ENCODE measurements around the gene EMP1.
A peak's percentile ranks its signal among the peaks of the same experiment; 100 is the strongest.
"Not testable (repeated sequence)": the region's sequence is repeated elsewhere in the genome, so short reads cannot be mapped to it uniquely, and the experiment has no call there.

Gene EMP1

DNA sequence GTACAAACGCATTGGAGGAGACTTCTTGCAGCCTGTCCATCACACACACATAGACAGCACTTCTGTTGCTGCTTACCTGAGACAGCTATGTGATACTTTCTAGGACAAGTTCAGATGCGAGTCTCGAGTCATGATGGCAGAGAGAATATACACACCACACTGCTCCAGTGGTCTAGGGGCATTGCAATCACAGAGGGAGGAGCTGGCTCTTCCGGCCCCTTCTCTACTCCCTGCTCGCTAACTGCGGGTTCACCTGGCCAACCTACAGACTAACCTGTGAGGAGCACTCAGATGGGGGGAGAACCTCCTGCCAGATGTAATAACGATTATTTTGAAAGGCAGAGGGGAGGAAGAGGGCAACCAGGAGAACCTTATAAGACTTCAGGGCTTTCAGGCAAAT, 30.7 kb downstream of the EMP1 start:
- no peak for DNase-seq

DNA sequence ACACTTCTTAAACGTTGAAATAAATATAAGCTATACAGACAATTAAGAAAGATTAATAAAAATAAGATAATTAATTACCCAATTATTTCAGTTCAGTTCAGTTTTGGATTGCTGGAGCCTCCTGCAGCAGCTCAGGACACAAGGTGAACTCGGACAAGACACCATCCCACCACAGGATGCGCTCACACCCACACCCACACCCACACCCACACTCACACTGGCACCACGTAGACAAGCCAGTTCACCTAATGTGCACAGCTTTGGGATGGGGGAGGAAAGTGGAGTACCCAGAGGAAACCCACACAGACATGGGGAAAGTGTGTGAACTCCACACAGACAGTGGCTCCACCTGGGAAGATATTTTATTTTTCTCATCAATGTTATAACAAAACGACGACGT, 32.1 kb downstream of the EMP1 start:
- no peak for DNase-seq

DNA sequence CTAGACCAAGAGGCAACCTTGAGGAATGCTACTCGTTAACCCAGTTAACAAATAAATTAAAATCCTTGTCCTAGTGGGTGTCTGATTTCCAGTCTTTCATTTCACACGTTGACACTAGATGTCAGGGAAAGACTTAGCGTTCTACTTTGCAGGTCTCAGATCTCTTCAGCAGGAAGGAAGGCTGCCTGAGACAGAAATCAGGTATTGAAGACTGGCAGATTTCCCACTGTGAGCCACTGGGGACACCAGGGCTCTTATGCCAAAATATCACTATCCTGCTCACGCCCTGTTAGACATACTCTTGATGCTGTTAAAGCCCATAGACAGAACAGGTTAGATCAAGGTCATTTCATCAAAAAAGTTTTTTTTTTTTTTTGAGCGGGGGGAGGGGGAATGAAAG, 33.0 kb downstream of the EMP1 start:
- no peak for DNase-seq

DNA sequence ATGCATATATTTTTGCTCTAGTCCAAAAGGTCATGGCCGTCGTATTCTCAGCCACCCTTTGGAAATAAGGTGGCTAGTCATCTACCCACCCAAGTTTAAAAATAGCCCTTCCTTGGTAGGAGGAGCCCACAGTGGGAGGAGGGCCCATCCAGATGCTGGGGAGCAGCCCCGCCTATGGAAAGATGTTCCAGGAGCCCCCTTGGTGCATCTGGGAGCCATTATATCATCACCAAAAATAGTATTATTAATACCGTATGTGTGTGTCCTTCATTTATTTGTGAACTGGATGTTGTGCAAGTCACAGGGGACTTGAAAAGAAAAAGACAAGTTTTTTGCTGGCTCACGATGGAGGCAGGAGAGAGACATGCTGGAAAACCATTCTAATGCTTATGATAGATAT, 34.0 kb downstream of the EMP1 start:
- DNase-seq: no peak

DNA sequence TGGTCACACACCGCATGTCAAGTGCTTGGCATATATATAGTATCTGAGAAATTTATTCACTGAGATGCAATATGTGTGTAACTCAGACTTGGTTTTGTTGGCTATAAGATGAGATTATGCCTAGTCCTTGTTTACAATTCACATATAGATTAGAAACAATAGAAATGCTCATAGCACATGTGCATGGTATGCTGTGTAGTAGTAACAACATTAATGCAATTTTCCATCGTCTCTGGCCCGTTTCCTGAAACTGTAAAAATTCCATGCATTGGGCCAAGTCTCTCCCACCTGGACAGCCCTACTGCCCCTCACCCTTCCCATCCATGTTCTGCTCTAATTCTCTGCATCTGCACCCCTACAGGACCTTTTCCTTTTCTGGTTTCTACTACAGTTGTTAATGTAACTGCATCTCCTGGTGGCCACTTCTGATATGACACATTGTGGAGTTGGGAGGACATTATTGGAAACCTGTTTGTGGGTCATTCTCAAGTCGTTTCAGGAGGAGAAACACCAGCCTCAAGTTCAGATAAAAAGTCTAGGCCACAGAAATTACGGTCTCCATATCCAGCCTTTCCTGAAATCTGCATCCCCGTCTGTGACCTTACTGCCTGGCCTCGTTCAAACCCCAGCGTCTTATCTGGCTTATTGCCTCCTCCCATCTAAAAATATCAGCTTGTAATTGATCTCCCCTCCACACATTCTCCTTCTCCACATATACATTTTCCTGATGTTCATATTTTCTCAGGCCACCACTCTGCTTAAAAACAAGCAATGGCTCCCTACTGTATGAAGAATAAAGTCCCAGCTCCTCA, 37.5 kb downstream of the EMP1 start:
- peak; percentile 21 for DNase-seq

DNA sequence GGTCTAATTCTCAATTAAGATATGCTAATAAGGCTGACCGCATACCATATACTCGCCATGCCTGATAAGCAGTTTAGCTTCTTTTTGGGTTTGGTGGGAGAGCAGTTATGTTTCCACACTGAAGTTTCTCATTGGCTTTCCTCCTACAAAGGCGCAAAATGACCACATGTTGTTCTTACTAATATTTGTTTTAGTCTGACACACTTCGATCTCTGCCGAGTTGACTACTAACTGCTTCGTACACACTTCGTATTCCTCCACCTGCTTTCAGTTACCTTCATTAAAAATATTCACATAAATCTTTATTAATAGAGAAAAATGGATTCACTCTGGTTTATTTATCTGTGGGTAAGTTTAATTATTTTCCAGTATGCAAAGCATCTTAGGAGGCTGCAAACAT, 41.7 kb downstream of the EMP1 start:
- no peak for DNase-seq

DNA sequence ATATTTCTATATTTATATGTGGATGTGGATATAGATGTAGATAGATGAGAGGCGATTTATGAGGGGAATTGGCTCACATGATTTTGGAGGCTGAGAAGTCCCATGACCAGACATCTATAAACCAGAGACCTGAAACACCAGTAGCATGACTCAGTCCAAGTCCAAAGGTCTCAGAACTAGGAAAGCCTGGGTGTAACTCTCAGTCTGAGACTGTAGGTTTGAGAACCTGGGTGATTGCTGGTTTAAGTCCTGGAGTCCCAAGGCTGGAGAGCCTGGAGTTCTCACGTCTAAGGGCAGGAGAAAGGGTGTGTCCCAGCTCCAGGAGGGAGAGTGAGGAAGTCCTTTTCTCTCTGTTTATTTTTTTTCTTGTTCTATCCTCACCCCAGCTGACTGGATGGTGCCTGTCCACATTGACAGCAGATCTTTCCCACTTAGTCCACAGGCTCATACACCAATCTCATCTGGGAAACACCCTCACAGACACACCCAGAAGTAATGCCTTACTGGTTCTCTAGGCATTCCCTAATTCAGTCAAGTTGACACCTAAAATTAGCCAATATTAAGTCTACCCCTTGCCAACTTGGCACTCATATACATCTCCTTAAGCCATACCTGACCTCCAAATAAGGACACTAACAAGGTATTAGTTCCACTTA, 45.4 kb downstream of the EMP1 start:
- no peak for DNase-seq

DNA sequence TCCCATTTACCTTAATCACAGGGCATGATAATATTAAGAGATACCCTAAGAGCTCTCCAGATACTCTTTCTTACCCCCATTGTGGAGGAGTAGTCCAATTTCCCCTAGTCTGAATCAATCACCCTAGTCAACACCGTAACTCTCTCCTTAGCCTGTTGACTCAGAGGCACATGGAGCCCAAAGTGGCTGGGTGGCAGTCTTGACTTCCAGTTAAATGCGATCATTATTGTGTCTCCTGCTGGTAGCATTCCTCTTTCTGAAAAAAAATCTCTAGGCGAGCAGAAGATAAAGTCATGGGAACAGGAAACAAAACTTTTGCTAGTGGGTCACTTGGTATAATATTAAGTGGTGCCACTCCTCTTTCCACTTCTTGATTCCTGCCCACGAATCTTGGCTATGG, 46.4 kb downstream of the EMP1 start:
- DNase-seq: no peak

DNA sequence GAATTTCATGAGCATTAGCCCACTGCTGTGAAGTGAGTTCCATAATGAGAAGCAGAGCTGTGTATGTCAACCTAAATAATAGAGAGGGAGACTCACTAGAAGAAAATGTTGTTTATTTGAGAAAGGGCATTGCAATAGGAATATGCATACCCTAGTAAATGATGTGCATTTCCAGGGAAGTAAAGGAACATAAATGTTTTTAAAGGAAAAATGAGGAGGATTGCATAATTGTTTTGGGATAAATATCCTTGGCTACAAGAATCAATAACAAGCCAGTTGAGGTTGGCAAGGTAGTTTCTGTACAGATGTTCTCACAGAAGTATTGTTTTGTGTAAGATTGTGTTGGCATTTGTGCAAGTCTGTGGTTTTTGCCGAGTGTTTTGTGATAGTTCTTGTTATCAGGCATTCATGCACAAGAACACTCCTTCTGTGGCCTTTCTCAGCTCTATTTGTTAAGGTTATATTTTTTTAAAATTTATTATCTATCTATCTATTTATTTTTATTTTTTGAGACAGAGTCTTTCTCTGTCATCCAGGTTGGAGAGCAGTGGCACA, 47.1 kb downstream of the EMP1 start:
- DNase-seq: no peak

DNA sequence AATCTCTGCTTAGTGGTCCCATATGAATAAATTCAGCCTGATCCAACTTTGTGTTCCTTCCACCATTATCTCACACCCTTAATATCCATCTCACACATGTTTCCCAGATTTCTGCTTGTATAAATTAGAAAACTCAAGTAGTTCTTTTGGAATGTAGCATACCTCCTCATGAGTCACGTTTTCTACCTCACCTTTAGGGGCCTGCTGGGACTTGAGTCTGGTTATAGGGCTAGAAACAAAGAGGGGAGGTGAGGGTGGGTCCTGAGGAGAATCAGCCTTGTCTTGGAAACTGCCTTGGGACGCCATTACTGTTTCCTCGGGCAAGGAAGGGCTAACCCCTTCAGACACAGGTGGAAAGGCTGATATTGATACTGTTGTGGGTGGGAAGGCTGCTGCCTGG, 51.1 kb downstream of the EMP1 start:
- no peak for DNase-seq

DNA sequence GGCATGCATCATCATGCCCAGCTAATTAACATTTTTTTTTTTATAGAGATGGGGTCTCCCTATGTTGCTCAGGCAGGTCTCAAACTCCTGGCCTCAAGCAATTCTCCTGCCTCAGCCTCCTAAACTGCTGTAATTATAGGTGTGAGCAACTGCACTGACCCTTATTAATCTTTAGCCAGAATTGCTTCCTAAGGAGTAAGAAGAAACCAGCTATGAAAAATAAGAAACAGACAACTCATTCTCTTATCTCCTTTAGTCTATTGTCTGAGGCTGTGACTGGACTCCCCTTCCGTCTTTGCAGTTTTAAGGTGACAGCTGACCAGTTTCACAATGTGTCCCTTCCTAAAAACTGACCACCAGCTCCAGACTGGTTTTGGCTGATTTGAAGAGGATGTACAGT, 52.4 kb downstream of the EMP1 start:
- no peak for DNase-seq

DNA sequence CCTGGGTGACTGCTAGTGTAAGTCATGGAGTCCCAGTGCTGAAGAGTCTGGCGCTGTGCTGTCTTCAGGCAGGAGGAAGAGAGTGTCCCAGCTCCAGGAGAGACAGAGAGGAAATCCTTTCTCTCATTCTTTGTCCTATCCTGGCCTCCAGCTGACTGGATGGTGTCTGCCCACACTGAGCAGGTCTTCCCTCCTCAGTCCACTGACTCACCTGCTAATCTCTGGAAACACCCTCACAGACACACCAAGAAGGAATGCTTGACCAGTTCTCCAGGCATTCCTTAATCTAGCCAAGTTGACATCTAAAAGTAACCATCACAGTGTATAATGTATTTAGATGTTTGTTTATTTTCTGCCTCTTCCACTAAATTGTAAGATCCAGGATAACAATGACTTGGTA, 53.9 kb downstream of the EMP1 start:
- DNase-seq: no peak

DNA sequence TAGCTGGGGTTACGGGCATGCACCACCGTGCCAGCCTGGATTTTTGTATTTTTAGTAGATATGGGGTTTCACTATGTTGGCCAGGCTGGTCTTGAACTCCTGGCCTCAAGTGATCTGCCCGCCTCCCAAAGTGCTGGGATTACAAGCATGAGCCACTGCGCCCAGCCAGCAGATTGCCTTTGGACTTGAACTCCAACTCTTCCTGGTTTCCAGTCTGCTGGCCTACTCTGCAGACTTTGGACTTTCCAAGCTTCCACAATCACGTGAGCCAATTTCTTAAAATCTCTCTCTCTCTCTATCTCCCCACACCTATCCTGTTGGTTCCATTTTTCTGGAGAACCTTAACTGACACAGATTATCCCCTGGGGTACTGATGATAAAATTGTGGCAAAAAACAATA, 55.0 kb downstream of the EMP1 start:
- DNase-seq: no peak

DNA sequence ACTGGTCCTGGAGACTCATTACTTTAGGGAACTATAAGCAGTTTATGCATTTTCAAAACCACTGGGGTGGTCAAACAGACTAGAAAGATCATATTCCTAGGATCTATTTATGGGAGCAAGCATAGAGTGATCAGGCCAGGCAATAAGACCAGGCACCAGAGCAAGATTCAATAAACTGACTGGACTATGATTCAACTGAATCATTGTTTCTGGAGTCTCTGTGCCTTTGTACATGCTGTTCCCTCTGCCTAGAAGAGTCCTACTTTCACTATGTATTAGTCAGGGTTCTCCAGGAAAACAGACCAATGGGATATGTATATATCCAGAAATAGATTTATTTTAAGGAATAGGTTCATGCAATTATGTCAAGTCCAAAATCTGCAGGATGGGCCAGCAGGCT, 55.5 kb downstream of the EMP1 start:
- DNase-seq: no peak

DNA sequence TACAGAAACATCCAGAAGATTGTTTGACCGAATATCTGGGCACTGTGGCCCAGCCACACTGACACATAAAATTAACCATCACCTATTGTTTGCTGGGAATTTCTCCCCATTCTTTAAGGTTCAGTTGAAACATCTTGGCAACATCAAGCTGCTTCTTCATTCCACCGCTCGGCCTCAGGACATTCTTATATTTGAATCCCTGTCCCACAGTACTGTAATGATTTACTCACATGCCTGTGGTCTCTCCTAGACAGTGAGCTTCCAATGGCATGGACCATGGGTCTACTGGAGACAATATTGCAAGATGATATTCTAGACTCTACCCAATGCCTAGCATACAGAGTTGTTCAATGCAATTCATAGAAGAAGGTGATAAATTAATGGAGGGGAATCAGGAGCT, 56.1 kb downstream of the EMP1 start:
- DNase-seq: no peak

DNA sequence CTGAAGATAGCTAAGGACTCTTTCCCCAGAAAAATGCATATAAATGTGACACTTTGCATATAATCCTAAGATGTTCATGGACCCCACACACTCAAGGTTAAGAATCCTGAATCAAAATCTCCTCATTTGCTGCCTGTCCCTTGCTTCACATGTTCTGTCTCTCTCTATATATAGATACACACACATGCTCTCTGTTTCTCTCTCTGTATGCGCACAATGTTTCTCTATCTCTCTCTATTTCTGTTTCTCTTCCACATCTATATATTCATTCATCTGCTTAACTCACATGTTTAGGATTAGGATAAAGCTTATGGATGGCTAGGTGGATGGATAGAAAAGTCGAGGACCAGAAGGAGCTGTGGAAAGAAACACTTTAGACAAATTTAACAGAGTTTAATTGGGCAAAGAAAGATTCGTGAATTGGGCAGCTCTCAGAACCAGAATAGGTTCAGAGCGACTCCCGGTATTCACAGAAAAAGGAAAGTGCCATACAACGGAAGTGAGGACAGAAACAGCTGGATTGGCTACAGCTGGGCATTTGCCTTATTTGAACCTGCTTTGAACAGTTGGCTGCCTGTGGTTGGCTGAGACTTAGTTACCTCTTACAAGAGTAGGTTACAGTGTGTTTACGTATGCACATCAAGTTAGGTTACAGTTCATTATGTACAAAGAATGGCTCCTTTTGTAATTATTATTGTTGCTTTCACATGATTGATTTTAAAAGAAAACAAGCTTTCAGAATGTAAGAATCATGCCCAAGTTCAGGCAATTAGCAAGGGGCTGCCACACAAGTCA, 57.6 kb downstream of the EMP1 start:
- DNase-seq: no peak

DNA sequence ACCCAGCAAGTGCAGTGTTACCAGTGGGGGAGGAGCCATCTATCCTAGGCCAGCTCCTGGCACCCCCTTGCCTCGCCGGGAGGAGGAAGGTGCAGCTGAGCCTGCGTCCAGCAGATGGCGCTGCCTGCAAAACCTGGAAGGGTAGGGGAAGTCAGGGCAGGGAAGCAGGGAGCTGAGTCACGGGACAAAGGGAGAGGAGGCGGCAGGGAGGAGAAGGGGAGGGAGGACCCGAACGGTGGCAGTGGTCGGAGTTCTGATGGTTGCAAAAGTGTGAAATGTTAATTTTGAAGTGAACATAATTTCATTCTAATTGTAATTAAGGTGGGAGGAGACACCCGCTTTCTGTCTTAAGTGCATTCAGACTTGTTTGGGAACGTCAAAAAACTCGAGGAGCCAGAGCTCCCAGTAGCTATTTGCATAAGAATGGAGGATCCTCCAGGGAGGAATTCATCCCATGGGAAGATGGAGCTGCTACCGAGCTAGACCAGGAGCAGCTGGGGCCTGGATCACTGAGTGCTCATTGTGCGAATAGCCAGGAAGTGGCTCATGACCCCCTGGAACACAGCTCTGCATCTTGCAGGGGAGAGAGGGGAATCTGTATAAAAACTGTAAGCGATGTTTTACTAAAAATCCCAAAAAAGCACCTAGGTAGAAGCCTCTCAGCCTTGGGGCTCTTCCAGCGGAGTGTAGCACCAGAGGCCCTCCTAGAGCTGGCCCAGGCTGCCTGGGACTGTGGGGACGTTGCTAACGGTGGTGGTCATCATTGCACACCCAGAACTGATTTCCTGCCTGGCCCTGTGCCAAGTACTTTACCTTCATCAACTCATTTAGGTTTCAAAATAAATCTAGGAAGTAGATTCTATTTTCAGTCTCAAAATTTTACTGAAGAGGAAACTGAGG, 59.5 kb downstream of the EMP1 start:
- DNase-seq: peak; percentile 69

DNA sequence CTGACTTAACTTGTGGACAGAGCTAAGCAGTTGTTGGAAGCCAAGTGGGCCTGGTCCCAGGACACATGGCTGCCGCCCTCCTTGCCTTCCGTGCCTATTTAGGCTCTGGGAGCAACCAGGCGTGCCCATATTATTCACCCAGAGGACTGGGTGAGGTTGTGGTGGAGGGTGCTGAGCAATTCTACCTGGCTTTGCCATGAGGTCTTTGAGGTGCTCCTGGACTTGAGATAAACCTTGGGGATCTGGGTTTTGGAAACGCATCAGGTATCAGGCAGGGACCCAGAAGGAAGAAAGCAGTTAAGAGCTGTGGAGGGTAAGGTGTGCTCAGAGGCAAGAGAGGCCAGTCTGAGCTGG, 60.1 kb downstream of the EMP1 start:
- no peak for DNase-seq

DNA sequence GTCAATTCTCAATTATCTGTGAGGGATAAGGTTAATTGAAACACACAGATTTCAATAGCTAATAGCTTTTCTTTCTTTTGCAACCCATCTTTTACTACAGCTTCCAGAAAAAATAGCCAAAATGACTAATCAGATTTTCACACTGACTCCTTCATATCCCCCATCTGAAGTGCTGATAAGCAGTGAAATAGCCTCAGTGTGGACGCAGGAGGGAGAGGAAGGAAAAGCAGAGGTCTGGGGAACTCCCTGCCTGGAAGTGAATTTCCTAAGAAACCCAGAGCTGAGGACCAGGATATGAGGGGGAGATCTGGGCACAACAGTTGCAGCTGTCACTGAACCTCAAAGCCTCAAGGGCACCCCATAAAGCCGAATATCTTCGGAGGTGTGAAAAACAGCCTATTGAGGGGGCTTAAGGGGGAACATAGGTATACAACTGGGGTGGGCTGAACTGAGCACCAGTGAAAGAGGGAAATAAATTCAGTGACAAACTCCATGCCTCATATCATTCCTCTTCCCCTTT, 60.9 kb downstream of the EMP1 start:
- DNase-seq: no peak

DNA sequence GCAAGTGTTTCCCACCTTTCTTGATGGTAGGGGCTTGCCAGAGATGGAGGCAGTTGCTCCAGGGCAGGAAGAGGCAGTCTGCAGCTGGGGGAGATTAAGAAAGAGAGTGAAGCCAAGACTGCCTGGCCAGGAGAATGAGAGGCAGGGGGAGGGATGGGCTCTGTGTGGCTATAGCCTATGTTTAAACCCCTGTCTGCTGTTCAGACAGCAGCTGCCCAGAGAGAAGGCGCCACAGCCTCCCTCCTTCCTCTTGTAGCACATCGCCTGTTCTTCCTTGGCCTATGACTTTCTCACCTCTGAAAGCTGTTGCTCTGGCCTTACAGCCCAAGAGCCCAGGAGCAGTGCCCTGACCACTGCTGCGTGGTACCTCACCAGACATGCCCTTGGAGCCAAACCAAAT, 61.7 kb downstream of the EMP1 start:
- DNase-seq: no peak

DNA sequence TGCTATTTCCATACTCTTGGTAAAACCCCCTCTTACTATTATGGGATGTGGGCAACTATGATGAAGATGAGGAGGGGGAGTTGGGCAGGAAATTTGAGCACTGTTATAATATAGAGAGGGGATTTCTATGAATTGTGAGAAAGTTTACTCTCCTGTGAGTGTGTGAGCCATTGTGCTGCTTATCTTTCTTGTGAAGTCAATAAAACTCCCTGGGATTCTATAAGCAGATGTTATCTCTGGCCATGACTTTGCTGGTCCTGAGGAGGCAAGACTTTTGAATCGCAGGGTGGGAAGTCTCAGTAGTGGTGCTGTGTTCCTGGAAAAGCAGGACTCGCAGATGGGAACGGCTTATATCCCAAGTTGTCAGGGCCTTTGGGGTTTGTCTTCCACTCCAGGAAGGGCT, 62.2 kb downstream of the EMP1 start:
- DNase-seq: no peak

DNA sequence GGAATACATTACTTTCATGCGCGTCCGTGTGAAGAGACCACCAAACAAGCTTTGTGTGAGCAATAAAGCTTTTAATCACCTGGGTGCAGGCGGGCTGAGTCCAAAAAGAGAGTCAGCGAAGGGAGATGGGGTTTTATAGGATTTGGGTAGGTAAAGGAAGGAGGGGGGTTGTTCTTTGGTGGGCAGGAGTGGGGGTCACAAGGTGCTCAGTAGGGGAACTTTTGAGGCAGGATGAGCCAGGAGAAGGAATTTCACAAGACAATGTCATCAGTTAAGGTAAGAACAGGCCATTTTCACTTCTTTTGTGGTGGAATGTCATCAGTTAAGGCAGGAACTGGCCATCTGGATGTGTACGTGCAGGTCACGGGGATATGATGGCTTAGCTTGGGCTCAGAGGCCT, 63.1 kb downstream of the EMP1 start:
- not testable (repeated sequence) for DNase-seq
